ENCODE data around the gene AHRR.
A peak's percentile ranks its signal among the peaks of the same experiment; 100 is the strongest.

The AHRR gene

GRCh38 chr5:389197-389821, 67.8 kb downstream of the AHRR start:
- ChIA-PET CTCF (interaction anchor here (1.1 to 2.2 kb wide), 2 partner anchors 11 to 15 kb away, joined by 4 to 6 read pairs; no protein-coding TSS in a partner anchor), POLR2A (interaction anchor here (2.0 kb wide), 1 partner anchor 11 kb away, joined by 6 read pairs; no protein-coding TSS in a partner anchor)

GRCh38 chr5:389891-390622, 68.5 kb downstream of the AHRR start:
- POLR2A ChIA-PET = interaction anchor here (2.0 kb wide), 1 partner anchor 11 kb away, joined by 6 read pairs; no protein-coding TSS in a partner anchor
- no peak for DNase-seq (ENCODE audit: extremely low spot score)

More at GRCh38 chr5:389197-389821, 67.8 kb downstream of the AHRR start:
- no peak for TF ChIP-seq CTCF (IDR thresholded peaks at IDR 0.05; ENCODE audit: control extremely low read depth, extremely low read depth, low read depth, missing control alignments)
- peak; percentile 11 for DNase-seq (ENCODE audit: extremely low spot score)

GRCh38 chr5:390623-391491, 69.3 kb downstream of the AHRR start:
- ChIA-PET POLR2A (interaction anchor here (0.6 to 2.0 kb wide), 2 partner anchors 9 to 12 kb away, joined by 3 to 6 read pairs; no protein-coding TSS in a partner anchor), CTCF (interaction anchor here (1.0 kb wide), 2 partner anchors 16 to 40 kb away, joined by 3 read pairs; no protein-coding TSS in a partner anchor)
- DNase-seq (ENCODE audit: extremely low spot score) = peak; percentile 26
- no peak for TF ChIP-seq CTCF (IDR thresholded peaks at IDR 0.05; ENCODE audit: control extremely low read depth, extremely low read depth, low read depth, missing control alignments)

More at GRCh38 chr5:389891-390622, 68.5 kb downstream of the AHRR start:
- TF ChIP-seq CTCF (IDR thresholded peaks at IDR 0.05; ENCODE audit: control extremely low read depth, extremely low read depth, low read depth, missing control alignments) = no peak
- CTCF ChIA-PET = interaction anchor here (1.1 to 2.2 kb wide), 2 partner anchors 12 to 16 kb away, joined by 4 to 6 read pairs; no protein-coding TSS in a partner anchor

GRCh38 chr5:392431-392988, 71.0 kb downstream of the AHRR start:
- CTCF ChIA-PET = interaction anchor here (0.7 to 1.4 kb wide), 5 partner anchors 10 to 71 kb away, joined by 3 to 4 read pairs (median 3); partner anchors contain the start of gene AHRR
- POLR2A ChIA-PET = interaction anchor here (0.7 to 1.5 kb wide), 2 partner anchors 15 to 75 kb away, joined by 3 to 4 read pairs; no protein-coding TSS in a partner anchor
- DNase-seq (ENCODE audit: extremely low spot score) = peak; percentile 88
- no peak for TF ChIP-seq CTCF (IDR thresholded peaks at IDR 0.05; ENCODE audit: control extremely low read depth, extremely low read depth, low read depth, missing control alignments)

GRCh38 chr5:393846-394275, 72.3 kb downstream of the AHRR start:
- no peak for DNase-seq (ENCODE audit: extremely low spot score)
- ChIA-PET CTCF (interaction anchor here (0.9 to 1.4 kb wide), 2 partner anchors 22 to 25 kb away, joined by 3 to 4 read pairs; no protein-coding TSS in a partner anchor), POLR2A (interaction anchor here (1.5 kb wide), 1 partner anchor 77 kb away, joined by 4 read pairs; no protein-coding TSS in a partner anchor)
- no peak for TF ChIP-seq CTCF (IDR thresholded peaks at IDR 0.05; ENCODE audit: control extremely low read depth, extremely low read depth, low read depth, missing control alignments)

All from GM10248 (cell line).